ENCODE data around the gene ARID4B.
"Not testable (repeated sequence)": the region's sequence is repeated elsewhere in the genome, so short reads cannot be mapped to it uniquely, and the experiment has no call there.

ARID4B gene

DNA sequence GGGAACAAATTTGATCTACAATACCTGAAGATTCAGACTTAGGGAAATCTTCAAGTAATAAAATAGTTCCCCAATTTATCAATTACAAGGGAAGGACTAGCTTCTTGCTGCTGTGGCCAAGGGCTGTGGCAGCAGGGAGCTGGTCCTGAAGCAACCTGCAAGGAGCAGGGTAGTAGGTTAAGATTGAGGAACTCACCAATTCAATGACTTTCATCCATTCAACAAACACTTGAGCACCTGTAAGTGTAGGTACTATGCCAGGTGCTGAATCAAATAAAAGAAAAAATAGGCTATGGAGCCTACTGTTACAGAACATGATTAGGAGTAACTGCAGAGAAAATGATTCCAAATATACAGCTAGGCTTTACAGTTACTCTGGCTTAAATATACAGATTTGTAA is 102.7 kb downstream of the ARID4B start:
- no peak overlapping the region for H3K27ac ChIP-seq
- TF ChIP-seq, protein P1, sequence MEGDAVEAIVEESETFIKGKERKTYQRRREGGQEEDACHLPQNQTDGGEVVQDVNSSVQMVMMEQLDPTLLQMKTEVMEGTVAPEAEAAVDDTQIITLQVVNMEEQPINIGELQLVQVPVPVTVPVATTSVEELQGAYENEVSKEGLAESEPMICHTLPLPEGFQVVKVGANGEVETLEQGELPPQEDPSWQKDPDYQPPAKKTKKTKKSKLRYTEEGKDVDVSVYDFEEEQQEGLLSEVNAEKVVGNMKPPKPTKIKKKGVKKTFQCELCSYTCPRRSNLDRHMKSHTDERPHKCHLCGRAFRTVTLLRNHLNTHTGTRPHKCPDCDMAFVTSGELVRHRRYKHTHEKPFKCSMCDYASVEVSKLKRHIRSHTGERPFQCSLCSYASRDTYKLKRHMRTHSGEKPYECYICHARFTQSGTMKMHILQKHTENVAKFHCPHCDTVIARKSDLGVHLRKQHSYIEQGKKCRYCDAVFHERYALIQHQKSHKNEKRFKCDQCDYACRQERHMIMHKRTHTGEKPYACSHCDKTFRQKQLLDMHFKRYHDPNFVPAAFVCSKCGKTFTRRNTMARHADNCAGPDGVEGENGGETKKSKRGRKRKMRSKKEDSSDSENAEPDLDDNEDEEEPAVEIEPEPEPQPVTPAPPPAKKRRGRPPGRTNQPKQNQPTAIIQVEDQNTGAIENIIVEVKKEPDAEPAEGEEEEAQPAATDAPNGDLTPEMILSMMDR (IDR thresholded peaks at IDR 0.05): no peak

DNA sequence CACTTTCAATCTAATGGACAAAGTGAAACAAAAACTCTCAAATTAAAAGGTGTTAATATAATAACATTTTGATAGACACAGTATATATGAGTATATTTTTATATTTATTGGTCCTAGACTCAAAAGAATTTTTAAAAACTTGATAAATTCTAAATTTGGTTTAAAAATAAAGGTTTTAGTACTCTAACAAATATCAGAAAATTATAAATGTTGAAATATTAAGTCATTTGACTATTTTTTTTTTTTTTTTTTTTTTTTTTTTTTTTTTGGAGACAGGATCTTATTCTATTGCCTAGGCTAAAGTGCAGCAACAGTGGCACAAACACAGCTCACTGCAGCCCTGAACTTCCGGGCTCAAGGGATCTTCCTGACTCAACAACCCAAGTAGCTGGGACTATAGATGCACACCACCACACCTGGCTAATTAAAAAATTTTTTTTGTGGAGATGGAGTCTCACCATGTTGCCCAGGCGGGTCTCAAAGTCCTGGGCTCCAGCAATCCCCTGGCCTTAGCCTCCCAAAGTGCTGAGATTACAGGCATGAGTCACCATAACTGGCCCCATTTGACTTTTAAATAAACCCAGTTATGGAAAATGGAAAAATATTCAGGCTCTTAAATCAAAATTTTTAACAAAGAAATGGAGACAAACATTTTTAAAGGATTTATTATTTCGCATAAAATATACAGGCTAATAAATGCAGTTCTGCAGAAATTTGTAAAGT is 106.2 kb downstream of the ARID4B start:
- DNase-seq (ENCODE audit: low spot score): no peak
- Histone ChIP-seq H3K4me3 (no peak overlapping the region), H3K27ac (no peak overlapping the region)
- TF ChIP-seq, protein P1 (IDR thresholded peaks at IDR 0.05): no peak

More for the DNA sequence above, 102.7 kb downstream of the ARID4B start:
- no peak overlapping the region for H3K4me3 ChIP-seq
- DNase-seq (ENCODE audit: low spot score): no peak

DNA sequence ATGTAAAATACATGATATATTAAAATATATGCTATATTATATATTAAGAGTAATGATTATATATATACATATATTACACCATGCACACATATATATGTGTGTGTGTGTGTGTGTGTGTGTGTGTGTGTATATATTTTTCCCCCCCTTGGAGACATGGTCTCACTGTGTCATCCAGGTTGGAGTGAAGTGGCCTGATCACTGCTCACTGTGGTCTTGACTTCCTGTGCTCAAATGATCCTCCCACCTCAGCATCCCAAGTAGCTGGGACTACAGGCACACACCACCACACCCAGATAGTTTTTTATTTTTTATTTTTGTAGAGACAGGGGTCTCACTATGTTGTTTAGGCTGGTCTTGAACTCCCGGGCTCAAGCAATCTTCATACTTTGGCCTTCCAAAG is 112.5 kb downstream of the ARID4B start:
- DNase-seq (ENCODE audit: low spot score): no peak
- TF ChIP-seq, protein P1 (IDR thresholded peaks at IDR 0.05): no peak
- H3K4me3 ChIP-seq: no peak overlapping the region
- H3K27ac ChIP-seq: no peak overlapping the region

DNA sequence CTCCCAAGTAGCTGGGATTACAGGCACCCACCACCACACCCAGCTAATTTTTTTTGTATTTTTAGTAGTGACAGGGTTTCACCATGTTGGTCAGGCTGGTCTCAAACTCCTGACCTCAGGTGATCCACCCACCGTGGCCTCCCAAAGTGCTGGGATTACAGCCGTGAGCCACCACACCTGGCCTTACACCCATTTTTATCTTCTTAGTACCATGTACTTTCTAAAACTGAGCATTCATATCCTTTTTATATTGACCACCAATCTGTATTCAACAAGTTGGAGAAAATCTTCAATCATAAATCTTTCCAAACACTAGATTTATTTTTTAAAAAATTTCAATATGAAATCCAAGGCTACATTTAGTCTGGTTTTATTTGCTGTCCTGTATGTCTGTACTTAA is 113.0 kb downstream of the ARID4B start:
- H3K4me3 ChIP-seq; DNase-seq (ENCODE audit: low spot score); H3K27ac ChIP-seq: not testable (repeated sequence)

DNA sequence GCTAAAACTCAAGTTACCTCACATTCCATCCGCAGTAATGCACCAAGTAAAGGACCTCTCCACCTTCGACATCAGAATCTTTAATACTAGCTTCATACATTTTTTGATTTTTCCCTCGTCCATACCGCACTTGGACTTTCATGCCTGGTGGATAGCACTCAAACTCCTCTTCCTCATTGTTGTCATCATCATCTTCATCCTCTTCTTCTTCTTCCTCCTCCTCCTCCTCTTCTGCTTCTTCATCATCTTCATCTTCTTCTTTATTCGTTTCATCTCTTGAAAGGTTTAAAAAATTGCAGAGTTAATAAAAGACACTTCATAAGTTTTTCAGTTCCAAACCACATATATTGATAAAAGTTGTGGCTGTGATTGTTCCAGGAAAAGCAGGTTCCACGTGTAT is 114.2 kb downstream of the ARID4B start:
- Histone ChIP-seq H3K4me3 (no peak overlapping the region), H3K27ac (no peak overlapping the region)
- TF ChIP-seq, protein P1 (IDR thresholded peaks at IDR 0.05): no peak
- no peak for DNase-seq (ENCODE audit: low spot score)

DNA sequence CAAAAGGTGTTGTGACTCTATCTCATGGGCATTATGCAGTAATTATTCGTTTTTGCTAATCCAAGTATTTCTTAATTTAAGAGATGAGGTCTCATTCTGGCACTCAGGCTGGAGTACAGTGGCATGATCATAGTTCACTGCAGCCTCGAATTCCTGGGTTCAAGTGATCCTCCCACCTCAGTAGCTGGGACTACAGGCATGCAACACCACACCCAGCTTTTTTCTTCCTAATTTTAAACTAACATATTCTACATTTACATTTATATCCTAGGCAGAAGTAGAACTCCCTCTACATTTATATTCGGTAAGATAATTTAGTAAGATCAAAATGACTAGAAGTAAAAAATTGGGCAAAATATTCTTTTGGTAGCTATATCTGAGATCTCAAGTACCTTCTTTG is 116.5 kb downstream of the ARID4B start:
- no peak for DNase-seq (ENCODE audit: low spot score)
- Histone ChIP-seq H3K4me3 (no peak overlapping the region), H3K27ac (no peak overlapping the region)
- TF ChIP-seq, protein P1 (IDR thresholded peaks at IDR 0.05): no peak

DNA sequence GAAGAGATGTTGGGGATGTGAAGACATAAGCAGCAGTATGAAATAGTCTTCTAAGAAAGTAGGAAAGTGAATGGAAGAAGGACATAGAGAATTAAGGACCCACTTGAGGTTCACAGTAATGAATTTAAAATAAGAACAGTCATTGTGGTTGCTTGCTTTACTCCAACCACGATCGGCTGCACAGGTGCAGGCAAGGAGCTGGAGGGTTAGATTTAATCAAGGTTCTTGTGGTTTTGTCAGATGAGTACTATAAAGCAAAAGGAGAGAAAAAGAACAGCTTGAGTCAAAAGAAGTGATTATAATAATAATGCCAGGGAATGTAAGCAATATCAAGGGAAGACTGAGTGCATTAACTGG is 120.8 kb downstream of the ARID4B start:
- H3K4me3 ChIP-seq: no peak overlapping the region
- H3K27ac ChIP-seq: no peak overlapping the region
- DNase-seq (ENCODE audit: low spot score): no peak
- TF ChIP-seq, protein P1 (IDR thresholded peaks at IDR 0.05): no peak

Data from coronary artery (tissue), 2 donors.